Neural progenitor cell (in vitro differentiated cells): ENCODE results near the gene KRT2.

Source experiments
- CTCF ChIP-seq: fragments of 200-600 bp; sonication (generic); IDR thresholded peaks from 2 replicates; pipeline ENCODE4 v1.5.1; 2017; ENCODE audit warnings: antibody characterized with exemption, mild to moderate bottlenecking
- EZH2 ChIP-seq: fragments of 200-600 bp; sonication (generic); IDR thresholded peaks from 2 replicates; pipeline ENCODE4 v1.6.1; 2017; ENCODE audit warnings: antibody characterized with exemption, mild to moderate bottlenecking, moderate library complexity
- EZH2phosphoT487 ChIP-seq: fragments of 200-600 bp; sonication (generic); IDR thresholded peaks from 2 replicates; pipeline ENCODE4 v1.6.1; 2017; ENCODE audit warnings: antibody characterized with exemption

GRCh38 chr12:52672321-52672933, 20.4 kb upstream of the KRT2 start:
- TF ChIP-seq CTCF, result no peak
- no peak for TF ChIP-seq EZH2phosphoT487
- TF ChIP-seq EZH2, result no peak
